Measurements from ENCODE around the gene MRPL19. TPM values are rescaled to one million over a fixed set of nuclear protein-coding genes. Genes with fewer than 3 reads are reported as not detected.

The MRPL19 gene
- total RNA-seq, 2 donors from 2014 or later: 16.7 to 20.9 TPM

GRCh38 chr2:75627902-75628504, 18.6 kb upstream of the MRPL19 start:
- DNase-seq: peak in 2 of 3 donors; percentile 21 to 31
- ATAC-seq: peak; percentile 77
- H3K4me3 Mint-ChIP-seq: no peak overlapping the region
- H3K27ac Mint-ChIP-seq: no peak overlapping the region
- peaks cover 57% of the 10 kb centered on the region for H3K27me3 Mint-ChIP-seq
- H3K4me1 Mint-ChIP-seq: peaks cover 2% of the 10 kb centered on the region
- H3K9me3 ChIP-seq (ENCODE audit: control insufficient read depth, low read length, poor library complexity, severe bottlenecking): no peaks in the 10 kb centered on the region
- peaks cover 3% of the 10 kb centered on the region for H3K36me3 Mint-ChIP-seq (ENCODE audit: low read depth)

GRCh38 chr2:75632091-75632701, 14.4 kb upstream of the MRPL19 start:
- H3K27ac Mint-ChIP-seq: no peak overlapping the region
- no peak for ATAC-seq
- no peak overlapping the region for H3K4me3 Mint-ChIP-seq
- no peak for DNase-seq
- peaks cover 2% of the 10 kb centered on the region for H3K4me1 Mint-ChIP-seq
- H3K9me3 ChIP-seq (ENCODE audit: control insufficient read depth, low read length, poor library complexity, severe bottlenecking): no peaks in the 10 kb centered on the region
- H3K36me3 Mint-ChIP-seq (ENCODE audit: low read depth): no peaks in the 10 kb centered on the region
- peaks cover 51% of the 10 kb centered on the region for H3K27me3 Mint-ChIP-seq

- H3K9me3 ChIP-seq (ENCODE audit: control insufficient read depth, low read length, poor library complexity, severe bottlenecking): no peaks in the 10 kb centered on the region
- Mint-ChIP-seq H3K27ac (no peak overlapping the region), H3K4me1 (peaks cover 4% of the 10 kb centered on the region), H3K4me3 (no peak overlapping the region), H3K27me3 (peaks cover 57% of the 10 kb centered on the region), H3K36me3 (ENCODE audit: low read depth) (peaks cover 1% of the 10 kb centered on the region)
- ATAC-seq (no peak), DNase-seq (no peak)
These were observed 13.8 kb upstream of the MRPL19 start for GRCh38 chr2:75632813-75633212.

DNA sequence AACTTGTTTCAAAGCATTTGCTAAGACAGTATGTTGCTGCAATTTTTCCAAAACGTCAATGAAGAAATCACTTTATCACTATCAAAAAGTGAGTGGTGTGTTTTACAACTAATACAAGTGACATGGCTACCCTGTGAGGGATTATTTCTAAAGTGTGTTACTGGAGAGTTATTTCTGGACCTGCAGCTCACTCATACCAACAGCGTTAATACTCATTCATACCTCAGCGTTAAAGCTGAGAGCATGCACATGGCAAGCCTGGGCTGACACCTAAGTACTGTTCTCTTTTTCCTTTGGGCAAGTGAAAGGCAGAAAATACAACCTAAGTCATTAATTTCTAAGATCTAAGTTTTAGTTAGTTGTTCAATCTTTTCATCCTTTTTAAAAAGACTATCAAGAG, 13.0 kb upstream of the MRPL19 start:
- ATAC-seq: no peak
- peaks cover 2% of the 10 kb centered on the region for H3K4me1 Mint-ChIP-seq
- H3K27me3 Mint-ChIP-seq: peaks cover 63% of the 10 kb centered on the region
- H3K36me3 Mint-ChIP-seq (ENCODE audit: low read depth): peaks cover 3% of the 10 kb centered on the region
- DNase-seq: no peak
- no peak overlapping the region for H3K27ac Mint-ChIP-seq
- no peak overlapping the region for H3K4me3 Mint-ChIP-seq
- H3K9me3 ChIP-seq (ENCODE audit: control insufficient read depth, low read length, poor library complexity, severe bottlenecking): no peaks in the 10 kb centered on the region

DNA sequence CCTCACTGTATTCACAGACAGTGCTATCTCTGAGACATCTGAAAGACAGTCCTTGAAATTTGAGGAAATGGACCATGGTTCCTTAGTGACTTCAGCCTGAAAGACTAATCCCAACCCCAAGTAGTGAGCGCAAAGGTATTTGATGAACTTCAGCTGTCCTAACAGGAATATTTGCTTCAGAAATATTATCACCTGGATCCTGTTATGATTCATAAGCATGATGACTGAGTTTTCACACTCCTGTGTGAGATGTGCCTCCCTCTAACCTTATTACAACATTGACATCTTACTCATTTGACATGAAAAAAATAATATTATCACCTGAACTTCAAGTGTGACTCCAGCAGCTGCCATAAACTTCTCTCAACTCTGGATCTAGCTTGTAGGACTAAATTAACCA, 11.6 kb upstream of the MRPL19 start:
- no peak overlapping the region for H3K27ac Mint-ChIP-seq
- no peak overlapping the region for H3K4me3 Mint-ChIP-seq
- ATAC-seq (no peak), DNase-seq (no peak)
- H3K4me1 Mint-ChIP-seq: peaks cover 2% of the 10 kb centered on the region
- H3K27me3 Mint-ChIP-seq: peaks cover 65% of the 10 kb centered on the region
- peaks cover 3% of the 10 kb centered on the region for H3K36me3 Mint-ChIP-seq (ENCODE audit: low read depth)
- no peaks in the 10 kb centered on the region for H3K9me3 ChIP-seq (ENCODE audit: control insufficient read depth, low read length, poor library complexity, severe bottlenecking)

GRCh38 chr2:75637568-75637967, 9.0 kb upstream of the MRPL19 start:
- Mint-ChIP-seq H3K4me1 (peaks cover 4% of the 10 kb centered on the region), H3K4me3 (no peak overlapping the region), H3K27me3 (peaks cover 41% of the 10 kb centered on the region), H3K27ac (no peak overlapping the region), H3K36me3 (ENCODE audit: low read depth) (peaks cover 3% of the 10 kb centered on the region)
- H3K9me3 ChIP-seq (ENCODE audit: control insufficient read depth, low read length, poor library complexity, severe bottlenecking): no peaks in the 10 kb centered on the region
- ATAC-seq (no peak), DNase-seq (no peak)

GRCh38 chr2:75640621-75641121, 5.9 kb upstream of the MRPL19 start:
- peaks cover 3% of the 10 kb centered on the region for H3K36me3 Mint-ChIP-seq (ENCODE audit: low read depth)
- ATAC-seq: peak; percentile 98

DNA sequence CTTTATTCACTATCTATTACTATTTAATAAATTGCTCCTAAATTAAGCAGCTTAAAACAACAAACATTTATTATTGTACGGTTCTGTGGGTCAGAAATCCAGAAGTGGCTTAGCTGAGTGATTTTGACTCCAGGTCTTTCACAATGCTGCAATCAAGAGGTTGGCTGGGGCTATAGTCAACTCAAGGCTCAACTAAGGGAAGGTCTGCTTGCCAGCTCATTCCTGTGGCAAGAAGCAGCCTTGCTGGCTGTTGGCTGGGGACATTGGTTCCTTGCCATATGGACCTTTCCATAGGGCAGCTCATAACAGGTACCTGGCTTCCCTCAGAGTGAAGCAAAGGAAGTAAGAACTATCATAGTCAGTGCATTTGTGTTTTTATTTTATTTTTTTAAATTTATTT, 5.0 kb upstream of the MRPL19 start:
- DNase-seq: no peak
- H3K27me3 Mint-ChIP-seq: peaks cover 22% of the 10 kb centered on the region

More at GRCh38 chr2:75640621-75641121, 5.9 kb upstream of the MRPL19 start:
- peak in 2 of 3 donors; percentile 11 to 18 for DNase-seq
- Mint-ChIP-seq H3K27ac (no peak overlapping the region), H3K27me3 (peaks cover 29% of the 10 kb centered on the region), H3K4me3 (no peak overlapping the region), H3K4me1 (peaks cover 4% of the 10 kb centered on the region)
- H3K9me3 ChIP-seq (ENCODE audit: control insufficient read depth, low read length, poor library complexity, severe bottlenecking): no peaks in the 10 kb centered on the region

DNA sequence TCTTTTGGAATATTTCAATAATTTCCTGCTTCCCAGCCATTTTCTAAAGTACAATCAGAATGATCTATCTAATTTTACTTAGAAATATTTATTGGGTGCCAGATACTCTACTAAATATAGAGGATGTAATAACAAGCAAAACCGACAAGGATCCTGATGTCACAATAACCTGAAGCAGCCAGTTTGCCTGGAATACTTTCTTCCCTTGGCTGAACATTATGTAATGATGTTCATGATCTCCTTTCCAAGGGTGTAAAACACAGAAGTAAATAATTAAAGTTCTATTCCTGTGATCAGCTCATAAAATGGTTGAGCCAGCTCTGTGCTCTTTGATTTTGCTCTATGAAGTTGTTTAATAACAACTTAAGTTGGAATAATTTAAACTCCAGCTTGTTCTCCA, 2.6 kb upstream of the MRPL19 start:
- no peak for ATAC-seq
- Mint-ChIP-seq H3K4me3 (no peak overlapping the region), H3K36me3 (ENCODE audit: low read depth) (no peaks in the 10 kb centered on the region), H3K4me1 (peaks cover 6% of the 10 kb centered on the region), H3K27ac (no peak overlapping the region), H3K27me3 (peaks cover 4% of the 10 kb centered on the region)
- no peak for DNase-seq
- H3K9me3 ChIP-seq (ENCODE audit: control insufficient read depth, low read length, poor library complexity, severe bottlenecking): no peaks in the 10 kb centered on the region

More for the DNA sequence above, 5.0 kb upstream of the MRPL19 start:
- Mint-ChIP-seq H3K27ac (no peak overlapping the region), H3K4me1 (peaks cover 6% of the 10 kb centered on the region), H3K4me3 (no peak overlapping the region), H3K36me3 (ENCODE audit: low read depth) (peaks cover 3% of the 10 kb centered on the region)
- H3K9me3 ChIP-seq (ENCODE audit: control insufficient read depth, low read length, poor library complexity, severe bottlenecking): no peaks in the 10 kb centered on the region
- ATAC-seq: no peak

DNA sequence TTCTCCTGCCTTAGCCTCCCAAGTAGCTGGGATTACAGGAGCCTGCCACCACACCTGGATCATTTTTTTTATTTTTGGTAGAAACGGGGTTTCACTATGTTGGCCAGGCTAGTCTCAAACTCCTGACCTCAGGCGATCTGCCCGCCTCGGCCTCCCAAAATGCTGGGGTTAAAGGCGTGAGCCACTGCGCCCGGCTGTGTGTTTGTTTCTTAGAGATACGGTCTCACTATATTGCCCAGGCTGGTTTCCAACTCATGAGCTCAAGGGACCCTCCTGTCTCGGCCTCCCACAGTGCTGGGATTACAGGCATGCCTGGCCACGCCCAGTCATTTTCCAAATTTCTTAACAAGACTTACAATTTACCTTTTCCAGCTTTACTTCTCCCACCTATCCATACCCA, 940 bp upstream of the MRPL19 start:
- DNase-seq (no peak), ATAC-seq (no peak)
- peaks cover 2% of the 10 kb centered on the region for H3K36me3 Mint-ChIP-seq (ENCODE audit: low read depth)
- no peak overlapping the region for H3K27ac Mint-ChIP-seq
- no peaks in the 10 kb centered on the region for H3K9me3 ChIP-seq (ENCODE audit: control insufficient read depth, low read length, poor library complexity, severe bottlenecking)
- peaks cover 7% of the 10 kb centered on the region for H3K4me1 Mint-ChIP-seq
- H3K4me3 Mint-ChIP-seq: peak overlapping the region; percentile 95
- no peaks in the 10 kb centered on the region for H3K27me3 Mint-ChIP-seq

GRCh38 chr2:75646090-75646582, 447 bp upstream of the MRPL19 start:
- Mint-ChIP-seq H3K27ac (peak overlapping the region; percentile 92), H3K27me3 (no peaks in the 10 kb centered on the region), H3K4me1 (peaks cover 9% of the 10 kb centered on the region), H3K36me3 (ENCODE audit: low read depth) (peaks cover 4% of the 10 kb centered on the region), H3K4me3 (peak overlapping the region; percentile 95)
- DNase-seq: no peak
- no peak for ATAC-seq
- no peaks in the 10 kb centered on the region for H3K9me3 ChIP-seq (ENCODE audit: control insufficient read depth, low read length, poor library complexity, severe bottlenecking)

- Mint-ChIP-seq H3K4me1 (peaks cover 12% of the 10 kb centered on the region), H3K36me3 (ENCODE audit: low read depth) (peaks cover 4% of the 10 kb centered on the region), H3K27me3 (no peaks in the 10 kb centered on the region), H3K27ac (peak overlapping the region; percentile 92), H3K4me3 (peak overlapping the region; percentile 95)
- DNase-seq: no peak
- no peaks in the 10 kb centered on the region for H3K9me3 ChIP-seq (ENCODE audit: control insufficient read depth, low read length, poor library complexity, severe bottlenecking)
- ATAC-seq: no peak
These were observed 1.2 kb downstream of the MRPL19 start for GRCh38 chr2:75647771-75648170.

DNA sequence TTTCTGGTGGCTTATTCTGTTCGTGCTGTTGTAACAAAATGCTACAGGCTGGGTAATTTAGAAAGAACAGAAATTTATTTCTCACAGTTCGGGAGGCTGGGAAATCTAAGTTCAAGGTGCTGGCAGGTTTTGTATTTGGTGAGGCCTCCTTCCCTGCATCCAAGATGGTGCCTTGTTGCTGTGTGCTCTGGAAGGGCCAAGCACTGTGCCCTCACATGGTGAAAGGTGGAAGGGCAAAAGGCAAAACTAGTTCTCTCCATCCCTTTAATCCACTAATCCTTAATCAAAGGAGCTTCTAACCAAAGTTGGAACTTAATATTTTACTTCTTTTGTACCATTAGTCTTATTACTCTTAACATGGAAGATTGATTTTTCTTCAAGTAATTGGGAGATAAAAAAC, 7.4 kb downstream of the MRPL19 start:
- ATAC-seq (no peak), DNase-seq (no peak)
- no peak overlapping the region for H3K27ac Mint-ChIP-seq
- H3K4me3 Mint-ChIP-seq: no peak overlapping the region
- H3K27me3 Mint-ChIP-seq: no peaks in the 10 kb centered on the region
- no peaks in the 10 kb centered on the region for H3K9me3 ChIP-seq (ENCODE audit: control insufficient read depth, low read length, poor library complexity, severe bottlenecking)
- peaks cover 12% of the 10 kb centered on the region for H3K4me1 Mint-ChIP-seq
- peaks cover 12% of the 10 kb centered on the region for H3K36me3 Mint-ChIP-seq (ENCODE audit: low read depth)

GRCh38 chr2:75655861-75656260, 9.3 kb downstream of the MRPL19 start:
- Mint-ChIP-seq H3K27me3 (no peaks in the 10 kb centered on the region), H3K36me3 (ENCODE audit: low read depth) (peaks cover 13% of the 10 kb centered on the region), H3K4me3 (no peak overlapping the region), H3K4me1 (peaks cover 8% of the 10 kb centered on the region), H3K27ac (no peak overlapping the region)
- no peak for ATAC-seq
- no peak for DNase-seq
- H3K9me3 ChIP-seq (ENCODE audit: control insufficient read depth, low read length, poor library complexity, severe bottlenecking): no peaks in the 10 kb centered on the region

Measured in T-helper 17 cell (primary cell).